Germinal center (tissue), 1 donor: Measurements from ENCODE around the gene ZNF397.

ENCODE experiments used
- DNase-seq: peaks from one replicate; pipeline ENCODE4 v3.0.0; 2012; ENCODE audit warnings: mixed read lengths, low spot score

Gene ZNF397

DNA sequence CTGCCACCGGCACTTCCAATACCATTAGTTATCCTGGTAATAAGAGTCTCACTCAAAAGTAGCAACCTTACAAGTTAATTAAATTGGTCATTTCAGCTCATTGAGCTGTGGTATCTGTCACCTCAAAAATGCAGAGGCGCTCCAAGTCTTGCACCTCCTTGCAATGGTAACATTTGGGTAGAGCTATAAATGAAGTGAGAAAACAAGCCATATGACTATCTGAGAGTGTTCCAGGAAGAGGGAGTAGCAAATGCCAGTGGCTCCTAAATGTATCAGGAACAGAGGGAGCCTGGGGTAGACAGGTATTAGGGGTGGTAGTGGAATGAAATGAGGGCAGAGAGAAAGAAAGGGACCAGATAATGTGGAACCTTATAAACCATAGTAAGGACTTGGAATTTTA, 55.2 kb downstream of the ZNF397 start:
- no peak for DNase-seq

DNA sequence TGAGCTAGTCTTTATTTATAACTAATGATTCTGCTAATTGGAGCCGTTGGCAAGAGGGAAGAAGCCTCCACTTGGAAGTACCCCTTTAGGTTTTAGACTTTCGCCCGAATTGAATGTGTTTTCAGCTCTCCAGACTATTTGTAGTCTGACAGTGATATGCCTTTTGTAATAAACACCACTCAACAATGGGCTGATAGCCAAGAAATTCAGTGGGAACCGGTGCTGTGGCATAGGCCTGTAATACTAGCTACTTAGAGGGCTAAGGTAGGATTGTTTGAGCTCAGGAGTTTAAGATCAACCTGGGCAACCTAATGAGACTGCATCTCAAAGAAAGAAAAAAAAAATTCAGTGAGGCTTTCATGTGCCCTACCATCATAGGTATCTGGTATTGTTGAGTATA, 62.8 kb downstream of the ZNF397 start:
- no peak for DNase-seq

DNA sequence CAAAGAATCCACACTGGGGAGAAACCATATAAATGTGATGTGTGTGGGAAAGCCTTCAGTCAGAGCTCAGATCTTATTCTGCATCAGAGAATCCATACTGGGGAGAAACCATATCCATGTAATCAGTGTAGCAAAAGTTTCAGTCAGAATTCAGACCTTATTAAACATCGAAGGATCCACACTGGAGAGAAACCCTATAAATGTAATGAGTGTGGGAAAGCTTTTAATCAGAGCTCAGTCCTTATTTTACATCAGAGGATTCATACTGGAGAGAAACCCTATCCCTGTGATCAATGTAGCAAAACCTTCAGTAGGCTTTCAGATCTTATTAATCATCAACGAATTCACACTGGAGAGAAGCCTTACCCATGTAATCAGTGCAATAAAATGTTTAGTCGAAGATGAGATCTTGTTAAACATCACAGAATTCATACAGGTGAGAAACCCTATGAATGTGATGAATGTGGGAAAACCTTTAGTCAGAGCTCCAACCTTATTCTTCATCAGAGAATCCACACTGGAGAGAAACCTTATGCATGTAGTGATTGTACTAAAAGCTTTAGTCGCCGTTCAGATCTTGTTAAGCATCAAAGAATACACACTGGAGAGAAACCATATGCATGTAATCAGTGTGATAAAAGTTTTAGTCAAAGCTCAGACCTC, 65.9 kb downstream of the ZNF397 start:
- DNase-seq: no peak
